ACHN (cell line): Measurements from ENCODE around the gene IL5.
"Not testable (repeated sequence)": the region's sequence is repeated elsewhere in the genome, so short reads cannot be mapped to it uniquely, and the experiment has no call there.

Source experiments
- DNase-seq: peaks from one replicate; pipeline ENCODE4 v3.0.0-alpha.2; 2015
- in situ Hi-C: cut with HindIII; loops from 2 replicates; pipeline ENCODE4 v1.10.0; 2017; ENCODE audit warnings: low sequenced_read_pairs, low pct_ligation_motif_present, low pct_unique_long_range_greater_than_20kb

The IL5 gene

DNA sequence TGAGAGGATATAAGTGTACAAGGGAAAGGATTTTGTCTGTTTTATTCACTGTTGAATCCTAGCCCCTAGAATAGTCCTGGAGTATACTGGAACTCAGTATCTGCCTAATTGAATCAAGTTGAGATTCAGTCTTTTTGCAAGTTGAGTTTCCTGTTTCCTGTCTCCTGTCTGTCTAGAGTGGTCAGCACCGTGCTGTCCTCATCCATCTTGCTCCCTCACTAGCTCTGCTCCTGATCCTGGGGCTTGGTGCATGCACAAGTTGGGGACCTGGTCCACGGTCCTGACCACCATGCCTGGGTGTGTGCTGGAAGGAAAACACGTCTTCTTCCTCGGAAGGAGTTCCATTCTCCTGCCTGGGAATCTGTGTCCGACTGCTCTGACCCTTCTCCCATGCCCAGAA lies 3.2 kb downstream of the IL5 start:
- DNase-seq: no peak
- in situ Hi-C loops: no loop called here

DNA sequence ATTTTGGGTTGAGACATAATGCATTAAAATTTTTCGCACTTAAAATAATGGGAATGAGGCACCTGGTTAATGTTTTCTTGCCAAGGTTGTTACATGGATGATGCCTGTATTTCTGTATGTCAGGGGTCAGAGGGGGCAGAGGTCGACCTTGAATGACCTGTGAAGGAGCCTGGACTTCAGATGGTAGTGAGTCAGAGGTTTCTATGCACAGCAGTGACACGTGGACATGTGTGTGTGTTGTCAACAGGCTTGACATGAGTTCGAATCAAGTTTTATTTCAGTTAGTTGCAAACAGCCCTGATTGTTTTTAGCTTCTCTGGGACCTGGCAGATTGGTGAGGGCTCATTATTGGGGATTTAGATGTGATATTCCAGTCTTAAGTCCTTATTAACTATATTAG lies 3.6 kb downstream of the IL5 start:
- in situ Hi-C loops: no loop called here
- DNase-seq: no peak

DNA sequence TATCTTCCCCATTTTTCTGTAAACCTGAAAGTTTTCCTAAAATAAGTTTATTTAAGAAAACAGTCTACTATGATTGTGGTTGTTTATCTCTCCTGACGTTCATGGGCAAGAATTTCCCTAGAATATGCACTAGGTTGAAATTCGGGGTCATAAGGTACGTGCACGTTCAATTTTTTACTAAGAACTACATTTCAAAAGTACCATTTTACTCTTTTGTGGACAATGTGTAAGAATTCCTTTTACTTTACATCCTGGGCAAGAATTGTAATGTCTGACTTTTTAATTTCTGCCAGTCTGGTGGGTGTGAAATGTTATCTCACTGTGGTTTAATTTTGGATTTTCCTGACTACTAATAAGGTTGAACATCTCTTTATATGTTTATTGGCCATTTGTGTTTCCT lies 12.4 kb downstream of the IL5 start:
- DNase-seq: no peak
- in situ Hi-C loops: no loop called here

DNA sequence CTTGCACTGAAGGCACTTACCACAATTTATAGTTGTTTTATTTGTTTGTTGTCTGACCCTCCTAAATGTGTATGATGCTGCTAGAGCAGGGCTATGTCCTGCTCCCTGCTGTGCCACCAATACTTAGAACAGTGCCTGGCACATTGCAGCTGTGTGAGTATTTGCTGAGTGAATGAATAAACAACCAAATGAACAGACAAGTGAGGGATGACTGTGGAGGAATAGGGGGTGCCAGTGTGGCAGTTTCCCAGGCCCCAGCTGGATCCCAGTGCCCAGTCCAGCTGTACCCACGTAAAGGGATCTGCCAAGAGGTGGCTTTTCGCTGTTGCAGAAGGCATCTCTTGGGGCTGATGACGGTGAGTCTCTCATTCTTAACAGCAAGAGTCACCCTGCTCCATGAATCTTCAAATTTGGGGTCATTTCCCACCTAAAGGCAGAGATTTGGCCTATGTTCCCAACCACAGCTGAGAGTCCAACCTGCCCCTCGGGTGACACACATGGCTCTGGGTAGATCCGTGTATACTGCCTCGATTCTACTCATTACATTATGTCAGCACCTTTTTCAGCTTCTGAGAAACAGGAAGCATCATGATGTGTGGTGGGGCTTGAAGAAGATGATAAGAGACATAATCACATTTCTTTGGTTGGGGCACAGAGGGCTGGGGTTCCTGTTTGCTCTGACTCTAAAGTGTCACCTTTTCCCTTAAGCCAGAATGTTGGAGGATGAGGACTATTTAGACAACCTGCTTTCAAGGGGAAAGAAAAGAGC lies 14.3 kb downstream of the IL5 start:
- in situ Hi-C loops: no loop called here
- no peak for DNase-seq

DNA sequence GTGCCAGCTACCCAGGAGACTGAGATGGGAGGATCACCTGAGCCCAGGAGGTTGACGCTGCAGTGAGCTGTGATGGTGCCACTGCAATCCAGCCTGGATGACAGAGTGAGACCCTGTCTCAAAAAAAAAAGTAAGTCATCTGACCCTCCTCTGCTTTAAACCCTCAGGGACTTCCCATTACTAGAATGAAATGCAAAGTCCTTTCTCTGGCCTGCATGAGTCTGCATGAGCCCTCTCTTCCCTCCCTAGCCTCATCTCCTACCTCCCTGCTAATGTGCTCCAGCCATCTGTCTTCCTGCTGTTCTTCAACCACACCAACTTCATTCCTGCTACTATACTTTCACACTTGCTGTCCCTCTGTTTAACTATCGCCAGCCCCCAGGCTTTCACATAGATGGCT lies 15.3 kb downstream of the IL5 start:
- in situ Hi-C loops: no loop called here
- DNase-seq: no peak

DNA sequence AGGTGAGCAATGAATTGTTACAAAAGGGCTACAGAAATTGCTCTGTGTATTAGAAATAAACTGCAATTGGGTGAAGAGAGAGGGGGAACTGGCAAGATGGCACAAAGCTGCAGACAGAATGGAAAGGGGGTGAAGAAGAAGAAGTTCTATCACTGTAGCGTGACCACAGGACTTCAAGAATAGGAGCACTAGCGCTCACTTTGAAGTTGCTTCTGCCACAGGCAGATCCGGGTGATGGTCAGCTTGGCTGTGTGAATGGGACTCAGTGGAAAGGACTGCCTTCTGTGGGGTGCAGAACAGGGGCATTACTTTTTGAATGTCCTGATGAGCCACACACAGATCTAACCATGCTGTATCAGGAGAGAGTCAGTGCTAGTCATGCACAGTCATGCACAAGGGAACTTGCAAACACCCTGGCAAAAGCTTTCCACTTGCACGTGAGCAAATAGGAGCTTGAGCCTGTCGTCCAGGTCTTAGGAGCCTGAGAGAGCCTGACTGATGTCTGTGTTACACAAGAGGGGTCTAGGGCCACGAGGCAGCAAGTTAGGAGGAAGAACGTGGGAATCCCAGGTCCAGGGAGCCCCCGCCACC lies 16.3 kb downstream of the IL5 start:
- DNase-seq: no peak
- in situ Hi-C loops: no loop called here

DNA sequence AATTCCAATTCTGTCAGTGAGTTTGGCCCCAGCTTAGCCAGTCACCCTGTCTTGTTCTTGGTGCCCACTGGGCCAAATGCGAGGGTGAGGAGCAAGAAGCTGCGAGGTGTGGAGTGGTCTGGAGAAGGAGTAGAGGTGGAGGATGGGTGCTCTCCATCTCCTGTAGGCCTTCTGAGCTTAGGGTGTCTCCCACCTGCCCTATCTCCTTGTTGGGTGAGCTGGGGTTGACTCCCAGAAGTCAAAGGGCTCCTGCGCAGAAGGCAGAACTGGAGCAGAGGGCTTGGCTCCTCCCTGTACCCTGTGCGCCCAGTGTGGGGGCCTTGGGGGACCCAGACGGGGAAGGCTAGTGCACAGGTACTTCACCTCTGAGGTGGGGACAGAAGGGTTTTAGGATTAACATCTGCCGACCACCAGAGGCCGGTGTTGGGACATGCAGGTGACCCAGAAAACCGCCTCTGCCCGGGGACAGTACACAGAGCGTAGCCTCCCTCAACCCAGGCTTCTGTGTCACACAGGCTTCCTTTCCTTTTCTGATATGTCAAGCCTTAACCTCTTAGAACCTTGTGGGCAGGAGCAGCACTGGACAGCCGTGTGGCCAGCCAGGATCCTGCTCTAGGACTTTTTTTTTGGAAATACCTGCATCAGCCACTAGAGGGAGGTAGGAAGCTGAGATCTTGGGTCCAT lies 16.9 kb downstream of the IL5 start:
- DNase-seq: peak; percentile 68
- in situ Hi-C loops: no loop called here

DNA sequence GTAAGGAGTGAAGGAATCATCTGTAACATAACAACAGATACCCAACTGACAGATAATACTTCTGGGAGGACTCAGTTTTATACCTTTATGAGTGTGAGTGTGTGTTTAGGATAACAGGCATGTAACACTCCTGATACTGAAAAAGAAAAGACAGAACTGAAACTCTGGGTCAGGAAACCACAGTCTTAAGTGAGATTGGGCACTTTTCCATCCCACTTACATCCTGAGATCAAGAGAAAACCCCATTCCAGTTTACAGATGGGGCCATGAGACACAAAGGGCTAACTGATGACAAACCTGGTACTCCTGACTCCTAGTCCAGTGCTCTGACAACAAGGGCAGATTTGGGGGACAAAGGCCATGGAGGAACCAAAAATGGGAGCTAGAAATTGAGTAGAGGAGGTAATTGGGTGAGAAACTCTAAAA lies 18.0 kb downstream of the IL5 start:
- no peak for DNase-seq
- in situ Hi-C loops: no loop called here

DNA sequence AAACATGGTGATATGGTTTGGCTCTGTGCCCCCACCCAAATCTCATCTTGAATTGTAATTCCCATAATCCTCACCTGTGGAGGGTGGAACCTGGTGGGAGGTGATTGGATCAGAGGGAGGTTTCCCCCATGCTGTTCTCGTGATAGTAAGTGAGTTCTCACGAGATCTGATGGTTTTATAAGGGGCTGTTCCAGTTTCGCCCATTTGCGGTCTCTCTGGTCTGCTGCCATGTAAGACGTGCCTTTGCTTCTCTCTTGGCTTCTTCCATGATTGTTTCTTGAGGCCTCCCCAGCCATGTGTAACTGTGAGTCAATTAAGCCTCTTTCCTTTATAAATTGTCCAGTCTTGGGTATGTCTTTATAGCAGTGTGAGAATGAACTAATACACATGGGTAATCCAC lies 18.4 kb downstream of the IL5 start:
- in situ Hi-C loops, DNase-seq: not testable (repeated sequence)

DNA sequence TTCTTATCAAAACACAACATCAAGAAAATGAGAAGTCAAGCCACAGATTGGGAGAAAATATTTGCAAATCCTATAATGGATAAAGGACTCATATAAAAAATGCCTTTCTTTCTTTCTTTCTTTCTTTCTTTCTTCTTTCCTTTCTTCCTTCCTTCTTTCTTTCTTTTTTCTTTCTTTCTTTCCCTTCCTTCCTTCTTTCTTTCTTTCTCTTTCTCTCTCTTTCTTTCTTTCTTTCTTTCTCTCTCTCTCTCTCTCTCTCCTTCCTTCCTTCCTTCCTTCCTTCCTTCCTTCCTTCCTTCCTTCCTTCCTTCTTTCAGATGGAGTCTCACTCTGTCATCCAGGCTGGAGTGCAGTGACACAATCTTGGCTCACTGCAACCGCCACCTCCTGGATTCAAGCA lies 21.3 kb downstream of the IL5 start:
- in situ Hi-C loops, DNase-seq: not testable (repeated sequence)

DNA sequence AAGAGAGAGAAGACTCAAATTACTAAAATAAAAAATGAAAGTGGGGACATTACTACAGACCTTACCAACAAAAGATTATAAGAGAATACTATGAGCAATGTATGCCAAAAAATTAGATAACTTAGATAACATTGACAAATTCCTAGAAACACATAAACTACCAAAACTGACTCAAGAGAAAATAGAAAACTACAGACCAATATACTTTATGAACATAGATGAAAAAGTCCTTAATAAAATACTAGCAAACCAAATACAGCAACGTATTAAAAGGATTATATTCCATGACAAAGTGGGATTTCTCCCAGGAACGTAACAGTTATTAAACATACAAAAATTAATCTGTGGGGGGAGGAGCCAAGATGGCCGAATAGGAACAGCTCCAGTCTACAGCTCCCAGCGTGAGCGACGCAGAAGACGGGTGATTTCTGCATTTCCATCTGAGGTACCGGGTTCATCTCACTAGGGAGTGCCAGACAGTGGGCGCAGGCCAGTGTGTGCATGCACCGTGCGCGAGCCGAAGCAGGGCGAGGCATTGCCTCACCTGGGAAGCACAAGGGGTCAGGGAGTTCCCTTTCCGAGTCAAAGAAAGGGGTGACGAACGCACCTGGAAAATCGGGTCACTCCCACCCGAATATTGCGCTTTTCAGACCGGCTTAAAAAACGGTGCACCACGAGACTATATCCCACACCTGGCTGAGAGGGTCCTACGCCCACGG lies 29.5 kb downstream of the IL5 start:
- in situ Hi-C loops, DNase-seq: not testable (repeated sequence)

DNA sequence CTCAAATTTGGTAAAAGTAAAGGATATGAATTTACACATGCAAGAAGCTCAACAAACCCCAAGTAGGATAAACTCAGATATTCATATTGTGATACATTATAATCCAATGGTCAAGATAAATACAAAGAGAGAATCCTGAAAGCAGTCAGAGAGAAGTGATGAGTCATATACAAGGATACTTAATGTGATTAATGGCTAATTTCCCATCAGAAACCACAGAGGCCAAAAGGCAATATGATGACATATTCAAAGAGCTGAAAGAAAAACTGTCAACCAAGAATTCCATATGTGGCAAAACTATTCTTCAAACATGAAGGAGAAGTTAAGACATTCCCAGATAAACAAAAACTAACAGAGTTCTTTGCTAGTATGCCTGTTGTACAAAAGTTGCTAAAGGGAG lies 33.2 kb downstream of the IL5 start:
- in situ Hi-C loops: no loop called here

DNA sequence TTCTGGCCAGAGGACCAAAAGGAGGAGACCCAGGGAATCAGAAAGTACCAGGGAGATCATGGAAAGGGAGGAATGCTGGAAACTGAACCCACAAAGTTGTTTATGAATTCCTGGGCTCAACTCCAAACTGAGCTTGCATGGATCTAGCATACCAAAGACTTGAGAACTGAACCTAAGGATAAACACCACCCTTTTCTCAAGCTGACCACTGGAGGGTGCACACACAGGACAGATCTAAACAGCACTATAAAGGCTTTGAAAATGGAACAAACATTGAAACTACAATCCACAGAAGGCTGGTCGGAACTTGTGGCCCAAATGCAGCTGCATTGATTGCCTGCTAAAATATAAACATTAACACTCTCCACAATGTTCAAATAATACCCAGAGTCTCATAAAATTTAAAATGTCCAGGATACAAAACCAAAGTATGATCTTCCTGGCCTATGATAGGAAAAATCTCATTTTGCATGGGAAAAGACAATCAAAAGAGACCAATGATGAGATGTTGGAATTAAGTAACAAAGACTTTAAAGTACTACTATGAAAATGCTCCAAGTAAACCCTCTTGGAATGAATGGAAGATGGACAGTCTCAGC lies 37.1 kb downstream of the IL5 start:
- DNase-seq: peak; percentile 65
- in situ Hi-C loops: no loop called here

More for the DNA sequence above, 33.2 kb downstream of the IL5 start:
- no peak for DNase-seq

DNA sequence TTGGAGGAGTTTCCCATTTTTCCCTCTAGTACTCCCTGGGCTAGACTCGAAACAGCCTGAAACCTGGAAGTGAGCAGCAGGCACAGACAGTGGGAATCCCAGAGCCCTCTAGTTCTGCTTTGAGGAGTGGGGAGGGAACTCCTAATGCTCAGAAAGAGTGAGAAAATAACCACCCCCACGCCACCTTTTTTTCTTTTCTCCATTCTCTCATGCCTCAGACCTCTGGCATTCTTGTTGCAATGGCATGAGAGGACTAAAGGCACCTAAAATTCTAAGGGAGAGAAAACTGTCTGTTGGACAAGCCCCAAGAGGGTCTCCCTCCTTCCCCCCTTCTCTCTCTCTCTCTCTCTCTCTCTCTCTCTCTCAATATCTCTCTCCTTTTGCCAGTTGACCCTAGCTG lies 37.7 kb downstream of the IL5 start:
- DNase-seq: no peak
- in situ Hi-C loops: no loop called here

DNA sequence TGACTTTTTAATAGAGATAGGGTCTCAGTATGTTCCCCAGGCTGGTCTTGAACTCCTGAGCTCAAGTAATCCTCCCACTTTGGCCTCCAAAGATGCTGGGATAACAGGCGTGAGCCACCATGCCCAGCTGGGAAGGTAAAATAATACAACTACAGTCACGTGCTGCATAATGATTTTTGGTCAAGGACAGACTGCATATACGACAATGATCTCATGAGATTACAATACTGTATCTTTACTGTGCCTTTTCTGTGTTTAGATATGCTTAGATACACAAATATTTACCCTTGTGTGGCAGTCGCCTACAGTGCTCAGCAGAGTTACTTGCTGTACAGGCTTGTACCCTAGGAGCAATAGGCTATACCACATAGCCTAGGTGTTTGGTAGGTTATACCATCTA lies 38.6 kb downstream of the IL5 start:
- in situ Hi-C loops: no loop called here
- no peak for DNase-seq

DNA sequence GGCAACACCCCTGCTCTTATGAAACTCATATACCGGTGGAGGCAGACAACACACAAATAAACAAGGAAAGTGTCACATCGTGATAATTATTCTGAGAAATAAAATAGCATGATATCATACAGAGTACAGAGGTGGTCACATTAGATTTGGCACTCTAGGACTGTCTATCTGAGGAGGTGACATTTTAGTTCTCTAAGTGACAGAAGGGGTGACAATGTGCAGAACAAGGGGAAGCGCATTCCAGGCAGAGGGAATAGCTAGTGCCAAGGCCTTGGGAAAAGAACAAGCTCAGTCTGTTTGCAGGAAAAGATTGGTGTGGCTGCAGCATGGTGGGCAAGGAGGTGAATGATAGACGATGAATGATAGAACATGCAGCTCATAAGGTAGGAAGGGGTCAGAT lies 40.1 kb downstream of the IL5 start:
- in situ Hi-C loops: no loop called here
- DNase-seq: no peak

DNA sequence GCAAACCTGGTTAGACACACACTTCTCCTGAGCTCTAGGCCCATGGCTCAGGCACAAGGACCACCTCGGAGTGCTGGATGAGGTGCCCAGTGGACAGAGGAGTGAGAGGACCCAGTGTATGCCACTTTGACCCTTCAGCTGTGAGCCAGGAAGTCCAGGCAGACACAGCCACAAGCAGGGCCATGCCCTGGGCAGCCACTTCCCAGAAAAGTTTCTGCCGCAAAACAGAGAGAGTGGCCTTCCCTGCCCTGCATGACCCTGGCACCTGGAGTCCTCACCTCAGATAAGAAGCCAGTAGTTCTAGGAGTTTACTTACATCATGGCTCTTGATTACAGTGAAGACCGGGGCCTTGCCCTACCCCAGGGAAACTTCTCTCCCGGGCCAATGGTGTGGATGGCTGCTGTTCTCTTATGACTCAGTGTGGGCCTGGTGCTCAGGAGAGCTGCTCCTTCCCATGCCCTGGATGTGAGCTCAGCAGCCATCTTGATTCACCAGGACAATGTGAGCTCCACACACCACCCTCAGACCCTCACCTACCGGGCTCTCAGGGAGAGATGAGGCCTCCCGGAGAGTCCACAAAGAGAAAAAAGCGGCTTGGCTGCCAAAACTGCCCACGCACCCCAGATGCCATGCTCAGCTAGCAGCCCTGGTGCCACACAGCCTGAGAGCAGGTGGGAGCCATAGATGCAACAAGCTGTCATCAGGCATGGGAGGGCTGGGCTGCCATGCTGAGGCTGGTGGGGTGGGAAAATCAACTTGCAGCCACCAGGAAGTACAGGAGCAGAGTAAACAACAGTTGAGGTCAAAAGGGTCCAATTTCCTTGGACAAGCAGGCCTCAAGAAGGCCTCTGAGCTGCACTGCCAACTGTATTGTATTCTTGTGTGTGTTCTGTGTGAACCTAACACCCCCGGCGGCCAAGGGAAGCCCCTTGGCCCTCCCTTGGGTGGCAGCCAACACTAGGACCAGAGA lies 41.1 kb downstream of the IL5 start:
- in situ Hi-C loops: no loop called here
- DNase-seq: no peak

DNA sequence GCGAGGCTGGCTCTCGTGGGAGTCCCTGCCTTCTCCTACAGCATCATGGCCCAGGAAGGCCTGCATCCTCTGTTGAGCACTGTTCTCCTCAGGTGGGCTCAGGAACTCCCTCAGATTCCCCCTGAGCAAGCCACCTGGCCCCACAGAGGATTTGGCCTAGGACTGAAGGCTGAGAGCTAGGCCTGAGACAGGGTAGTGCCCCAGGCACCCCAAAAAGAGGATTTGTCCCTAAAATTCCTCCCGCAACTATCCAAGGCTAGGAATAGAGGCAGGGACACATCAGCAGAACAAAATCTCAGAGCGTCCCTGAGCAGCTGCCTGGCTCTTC lies 41.7 kb downstream of the IL5 start:
- DNase-seq: no peak
- in situ Hi-C loops: no loop called here
